NCI-H460 (cell line): ENCODE data around the gene KLK14. TPM values are rescaled to one million over a fixed set of nuclear protein-coding genes. Genes with fewer than 3 reads are reported as not detected.

ENCODE experiments used
- DNase-seq: peaks from one replicate; pipeline ENCODE4 v3.0.0-alpha.2; 2016; ENCODE audit warnings: low read depth; ENCODE audit errors: extremely low read depth
- polyA plus RNA-seq: library from polyadenylated mRNA; depleted of rRNA; stranded (reverse); fragments of >200 nt; gene quantifications from 2 replicates; pipeline ENCODE4 v1.2.3, GENCODE V29; 2014; cell fraction: nucleus; rRNA removed
- total RNA-seq: library from RNA; depleted of rRNA; stranded (reverse); fragments of >200 nt; shearing (Covaris generic); gene quantifications from 2 replicates; pipeline ENCODE4 v1.2.3, GENCODE V29; 2014; rRNA removed

KLK14 gene, protein sequence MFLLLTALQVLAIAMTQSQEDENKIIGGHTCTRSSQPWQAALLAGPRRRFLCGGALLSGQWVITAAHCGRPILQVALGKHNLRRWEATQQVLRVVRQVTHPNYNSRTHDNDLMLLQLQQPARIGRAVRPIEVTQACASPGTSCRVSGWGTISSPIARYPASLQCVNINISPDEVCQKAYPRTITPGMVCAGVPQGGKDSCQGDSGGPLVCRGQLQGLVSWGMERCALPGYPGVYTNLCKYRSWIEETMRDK
- total RNA-seq = not detected in 2 replicates
- not detected in 2 replicates for polyA plus RNA-seq

DNA sequence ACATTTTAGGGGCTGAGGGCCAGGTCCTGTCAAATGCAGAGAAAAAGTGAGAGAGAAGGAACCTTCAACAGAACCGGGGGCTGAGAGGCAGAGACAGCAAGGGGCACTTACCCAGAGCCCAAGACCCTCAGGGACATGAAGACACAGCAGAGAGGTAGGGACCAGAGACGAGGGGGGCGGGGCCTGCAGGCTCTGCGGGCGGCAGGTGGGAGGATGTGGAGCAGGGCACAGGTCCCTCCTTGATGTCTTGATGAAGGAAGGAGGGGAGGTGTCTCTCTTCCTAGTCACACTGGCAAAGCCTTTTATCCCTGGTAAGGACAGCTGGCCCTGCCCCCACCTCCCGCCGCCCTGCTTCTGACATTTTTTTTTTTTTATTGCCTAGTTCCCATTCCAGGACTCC is at the start of gene KLK14:
Gene KLK14, minus strand, starts transcription at position 277 of the 400 bp plus-strand sequence. Its CDS starts 273 bp downstream, at position 4.
- no peak for DNase-seq

DNA sequence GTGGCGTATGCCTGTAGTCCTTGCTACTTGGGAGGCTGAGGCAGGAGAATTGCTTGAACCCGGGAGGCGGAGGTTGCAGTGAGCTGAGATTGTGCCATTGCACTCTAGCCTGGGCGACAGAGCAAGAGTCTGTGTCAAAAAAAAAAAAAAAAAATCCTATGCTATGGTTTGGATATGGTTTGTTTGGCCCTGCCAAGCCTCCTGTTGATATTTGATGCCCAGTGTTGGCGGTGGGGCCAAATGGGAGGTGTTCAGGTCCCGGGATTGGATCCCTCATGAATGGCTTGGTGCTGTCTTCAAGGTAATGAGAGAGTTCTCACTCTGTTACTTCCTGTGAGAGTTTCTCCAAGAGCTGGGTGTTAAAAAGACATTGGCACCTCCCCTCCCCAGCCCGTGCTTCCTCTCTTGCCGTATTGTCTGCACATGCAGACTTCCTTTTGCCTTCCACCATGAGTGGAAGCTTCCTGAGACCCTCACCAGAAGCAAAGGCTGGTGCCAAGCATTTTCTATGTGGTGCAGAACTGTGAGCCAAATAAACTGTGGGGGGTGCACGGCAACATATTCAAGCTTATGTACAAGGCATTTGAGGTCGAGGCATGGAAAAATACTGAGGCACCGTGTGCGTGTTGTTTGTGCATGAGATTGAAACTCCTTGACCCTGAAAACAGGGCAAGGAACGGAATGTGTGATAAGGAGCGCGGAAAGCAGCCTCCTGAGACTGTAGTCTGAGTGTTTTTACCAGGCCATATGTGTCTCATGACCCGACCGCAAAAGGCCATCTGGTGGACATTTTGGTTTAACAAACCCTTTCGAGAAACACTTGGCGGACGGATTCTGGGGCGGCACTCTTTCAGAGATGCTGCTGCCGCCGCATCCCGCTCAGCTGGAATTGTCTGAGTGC is 49.3 kb upstream of the KLK14 start:
- no peak for DNase-seq

DNA sequence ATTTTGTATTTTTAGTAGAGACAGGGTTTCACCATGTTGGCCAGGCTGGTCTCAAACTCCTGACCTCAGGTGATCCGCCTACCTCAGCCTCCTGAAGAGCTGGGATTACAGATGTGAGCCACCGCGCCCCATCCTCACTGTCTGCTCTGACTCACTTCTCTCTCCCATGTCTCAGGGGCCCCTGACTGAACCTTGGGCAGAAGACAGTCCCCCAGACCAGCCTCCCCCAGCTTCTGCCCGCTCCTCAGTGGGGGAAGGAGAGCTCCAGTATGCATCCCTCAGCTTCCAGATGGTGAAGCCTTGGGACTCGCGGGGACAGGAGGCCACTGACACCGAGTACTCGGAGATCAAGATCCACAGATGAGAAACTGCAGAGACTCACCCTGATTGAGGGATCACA is 47.0 kb upstream of the KLK14 start:
- no peak for DNase-seq

DNA sequence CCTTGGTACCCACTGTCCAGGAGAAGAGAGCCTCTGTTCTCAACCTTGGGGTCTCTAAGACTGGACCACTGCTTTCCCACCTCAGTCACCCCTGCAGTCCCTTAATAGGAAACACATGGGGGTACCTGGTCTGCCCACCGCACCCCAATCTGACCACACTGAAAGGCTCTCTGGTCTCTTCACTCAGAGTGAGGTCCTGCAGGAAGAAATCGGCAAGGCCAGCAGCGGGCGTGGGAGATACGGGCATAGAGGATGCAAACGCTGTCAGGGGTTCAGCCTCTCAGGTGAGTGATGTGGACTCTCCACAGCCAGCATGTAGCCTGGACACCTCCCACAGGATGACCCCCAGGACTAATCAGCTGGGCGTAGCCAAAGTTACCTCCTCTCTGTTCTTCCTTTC is 45.5 kb upstream of the KLK14 start:
- no peak for DNase-seq

DNA sequence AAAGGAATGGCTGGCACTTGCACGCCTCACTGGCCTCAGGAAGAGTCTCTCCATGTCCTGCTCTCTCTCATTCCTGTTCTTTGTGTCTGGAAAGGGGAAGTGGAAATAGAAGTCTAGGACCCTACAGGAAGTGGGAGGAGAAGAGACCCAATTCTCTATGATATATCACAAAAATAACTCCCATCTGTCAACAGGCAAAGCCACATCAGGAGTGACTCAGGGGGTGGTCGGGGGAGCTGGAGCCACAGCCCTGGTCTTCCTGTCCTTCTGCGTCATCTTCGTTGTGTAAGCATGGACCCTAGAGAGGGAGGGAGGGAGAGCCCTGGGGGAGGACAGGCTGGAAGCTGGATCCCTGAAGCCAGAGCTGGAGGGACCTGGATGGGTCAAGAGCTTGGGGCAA is 45.1 kb upstream of the KLK14 start:
- DNase-seq = no peak

DNA sequence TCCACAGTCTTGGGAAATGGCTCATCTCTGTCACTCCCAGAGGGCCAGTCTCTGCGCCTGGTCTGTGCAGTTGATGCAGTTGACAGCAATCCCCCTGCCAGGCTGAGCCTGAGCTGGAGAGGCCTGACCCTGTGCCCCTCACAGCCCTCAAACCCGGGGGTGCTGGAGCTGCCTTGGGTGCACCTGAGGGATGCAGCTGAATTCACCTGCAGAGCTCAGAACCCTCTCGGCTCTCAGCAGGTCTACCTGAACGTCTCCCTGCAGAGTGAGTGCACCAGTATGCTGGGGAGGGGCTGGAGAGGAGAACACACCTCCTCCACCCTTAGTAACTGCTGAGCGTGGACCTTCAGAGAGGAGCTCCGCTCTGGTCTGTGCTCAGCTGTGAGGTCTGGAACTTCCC is 44.3 kb upstream of the KLK14 start:
- no peak for DNase-seq

DNA sequence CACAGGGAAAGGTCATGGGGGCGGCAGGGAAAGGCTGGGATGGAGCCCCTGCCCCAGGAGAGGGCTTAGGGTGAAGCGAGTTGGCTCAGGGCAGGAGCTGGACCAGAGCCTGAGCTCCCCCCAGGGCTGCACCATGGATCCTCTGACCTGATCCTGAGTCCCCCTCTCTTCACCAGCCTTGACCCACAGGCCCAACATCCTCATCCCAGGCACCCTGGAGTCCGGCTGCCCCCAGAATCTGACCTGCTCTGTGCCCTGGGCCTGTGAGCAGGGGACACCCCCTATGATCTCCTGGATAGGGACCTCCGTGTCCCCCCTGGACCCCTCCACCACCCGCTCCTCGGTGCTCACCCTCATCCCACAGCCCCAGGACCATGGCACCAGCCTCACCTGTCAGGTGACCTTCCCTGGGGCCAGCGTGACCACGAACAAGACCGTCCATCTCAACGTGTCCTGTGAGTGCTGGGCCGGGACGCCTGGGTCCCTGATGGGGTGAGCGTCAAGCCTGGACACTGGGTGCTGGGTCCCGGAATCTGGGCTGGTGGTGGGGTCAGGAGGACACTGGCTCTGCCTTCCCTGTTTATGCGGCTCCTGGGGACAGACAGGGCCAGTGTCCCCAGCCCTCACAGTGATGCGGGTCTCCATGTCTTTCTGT is 42.9 kb upstream of the KLK14 start:
- no peak for DNase-seq

DNA sequence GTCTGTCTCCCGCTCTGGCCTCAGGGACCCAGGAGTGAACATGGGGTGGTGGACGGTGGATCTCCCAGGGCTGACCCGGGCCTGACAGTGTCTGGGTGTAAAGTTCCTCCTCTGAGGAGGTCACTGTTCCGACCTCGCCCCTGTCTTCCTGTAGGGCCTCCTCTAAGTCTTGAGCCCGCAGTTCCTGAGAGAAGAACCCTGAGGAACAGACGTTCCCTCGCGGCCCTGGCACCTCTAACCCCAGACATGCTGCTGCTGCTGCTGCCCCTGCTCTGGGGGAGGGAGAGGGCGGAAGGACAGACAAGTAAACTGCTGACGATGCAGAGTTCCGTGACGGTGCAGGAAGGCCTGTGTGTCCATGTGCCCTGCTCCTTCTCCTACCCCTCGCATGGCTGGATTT is 42.0 kb upstream of the KLK14 start, which contains the start of gene SIGLEC9:
Gene SIGLEC9, plus strand, starts transcription at position 178 of the 400 bp plus-strand sequence. Its CDS starts 69 bp downstream, at position 247.
- no peak for DNase-seq

DNA sequence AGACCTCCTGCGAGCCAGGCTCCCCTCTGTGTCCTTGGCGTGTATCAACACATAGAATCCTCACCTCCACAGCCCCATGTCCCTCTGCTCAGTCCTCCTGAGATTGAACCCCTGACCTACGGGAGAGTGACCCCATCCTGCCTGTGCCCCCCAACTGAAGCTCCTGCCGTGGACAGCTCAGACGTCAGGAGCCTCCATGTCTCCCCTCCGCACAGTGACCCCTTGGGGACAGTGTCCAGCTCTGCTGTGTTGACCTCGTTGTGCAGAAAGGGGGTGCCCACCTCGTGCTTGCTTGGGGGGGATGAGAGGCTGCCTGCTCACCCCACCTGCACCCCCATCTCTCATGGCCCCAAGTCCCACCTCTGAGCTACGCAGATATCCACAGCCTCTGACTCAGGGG is 41.5 kb upstream of the KLK14 start:
- no peak for DNase-seq

DNA sequence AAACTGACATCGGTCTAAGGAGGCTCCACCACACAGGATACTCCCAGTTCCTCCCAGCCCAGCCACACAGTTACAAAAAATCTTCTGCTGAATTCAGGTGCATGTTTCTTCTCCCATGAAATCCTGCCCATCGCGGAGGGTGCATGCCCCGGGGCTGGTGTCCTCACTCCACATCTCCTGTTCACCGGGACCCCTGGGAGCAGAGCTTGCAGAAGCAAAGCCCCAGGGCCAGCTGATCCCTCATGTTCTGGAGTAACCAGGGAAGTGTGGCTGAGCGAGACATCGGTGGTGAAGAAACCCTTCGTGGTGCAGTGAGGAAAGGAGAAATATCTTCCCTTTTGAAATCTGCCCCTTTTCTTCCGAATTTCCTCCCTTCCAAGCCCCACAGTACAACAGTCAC is 41.1 kb upstream of the KLK14 start:
- DNase-seq = no peak

DNA sequence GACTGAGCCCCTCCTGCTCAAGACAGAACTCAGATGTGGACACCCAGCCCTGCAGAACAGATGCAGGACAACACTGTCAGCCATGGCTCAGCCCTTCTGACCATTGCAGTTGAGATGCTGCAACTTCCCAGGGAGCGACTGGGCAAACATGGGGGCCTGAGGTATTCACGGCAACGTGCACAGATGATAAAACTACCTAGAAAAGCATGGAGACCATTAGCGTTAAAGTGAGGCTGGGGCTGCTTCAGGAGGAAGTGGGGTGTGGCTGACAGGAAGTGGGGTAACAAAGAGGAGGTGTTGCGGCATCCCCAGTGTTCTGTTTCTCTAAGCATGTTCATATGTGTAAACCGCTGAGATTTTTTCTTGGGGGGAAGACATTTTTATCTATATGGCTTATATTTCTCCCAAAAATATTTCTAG is 40.7 kb upstream of the KLK14 start:
- DNase-seq = no peak

DNA sequence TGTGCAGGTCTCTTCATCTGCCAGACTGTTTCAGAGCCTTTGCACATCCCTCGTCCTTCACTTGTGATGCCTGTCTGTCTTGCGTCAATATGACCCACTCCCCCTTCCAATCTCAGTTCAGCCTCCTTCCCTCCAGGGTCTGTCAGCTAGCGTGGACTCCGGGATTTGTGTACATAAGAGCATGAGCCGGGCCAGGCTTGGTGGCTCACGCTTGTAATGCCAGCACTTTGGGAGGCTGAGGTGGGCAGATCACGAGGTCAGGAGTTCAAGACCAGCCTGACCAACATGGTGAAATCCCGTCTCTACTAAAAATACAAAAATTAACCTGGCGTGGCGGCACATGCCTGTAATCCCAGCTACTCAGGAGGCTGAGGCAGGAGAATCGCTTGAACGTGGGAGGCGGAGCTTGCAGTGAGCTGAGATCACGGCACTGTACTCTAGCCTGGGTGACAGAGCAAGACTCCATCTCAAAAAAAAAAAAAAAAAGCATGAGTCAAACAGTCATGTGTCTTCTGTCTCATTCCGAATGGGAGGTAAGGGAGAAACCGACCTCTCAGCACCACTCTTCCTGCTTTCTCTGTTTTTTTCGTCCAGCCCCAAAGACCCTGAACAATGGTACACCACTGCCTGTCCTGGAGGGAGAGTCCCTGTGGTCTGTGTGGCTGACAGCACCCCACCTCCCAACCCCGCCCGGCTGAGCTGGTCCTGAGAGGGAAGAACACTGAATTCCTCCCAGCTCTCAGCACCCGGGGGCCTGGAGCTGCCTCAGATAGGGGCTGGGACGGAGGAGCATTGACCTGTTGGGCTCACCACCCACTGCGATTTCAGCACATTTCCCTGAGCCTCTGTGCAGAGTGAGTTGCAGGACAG is 39.7 kb upstream of the KLK14 start:
- DNase-seq = no peak

DNA sequence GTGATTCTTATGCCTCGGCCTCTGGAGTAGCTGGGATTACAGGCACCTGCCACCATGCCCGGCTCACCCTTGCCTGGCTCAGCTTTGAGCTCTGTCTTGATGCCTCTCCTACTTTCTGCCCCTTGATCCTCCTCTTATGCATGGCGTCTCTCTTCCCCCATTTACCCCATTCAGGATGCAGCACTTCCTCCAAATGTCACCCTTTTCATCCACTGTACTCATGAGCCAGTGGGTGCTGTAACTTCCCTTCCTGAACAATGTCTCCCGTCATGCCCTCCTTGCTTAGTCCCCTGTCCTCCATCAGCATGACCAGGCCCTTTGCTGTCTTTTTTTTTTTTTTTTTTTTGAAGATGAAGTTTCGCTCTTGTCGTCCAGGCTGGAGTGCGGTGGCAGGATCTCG is 38.6 kb upstream of the KLK14 start:
- DNase-seq = no peak

DNA sequence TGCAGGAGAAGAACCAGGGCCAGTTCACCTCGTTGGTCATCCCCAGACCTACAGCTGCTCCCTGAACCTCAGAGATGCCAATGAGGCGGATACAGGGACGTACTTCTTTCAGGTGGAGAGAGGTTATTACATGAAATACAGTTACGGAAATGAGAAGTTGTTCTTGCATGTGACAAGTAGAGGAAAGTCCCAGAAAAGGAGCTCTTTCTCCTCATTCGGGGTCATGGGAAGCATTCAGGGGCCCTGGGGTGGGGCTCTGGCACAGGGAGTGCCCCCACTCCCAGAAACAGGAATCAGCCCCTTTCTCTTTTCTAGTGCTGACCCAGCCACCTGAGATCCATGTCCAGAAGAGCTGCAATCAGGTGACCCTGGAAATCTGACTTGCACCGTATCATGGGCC is 37.5 kb upstream of the KLK14 start:
- no peak for DNase-seq

DNA sequence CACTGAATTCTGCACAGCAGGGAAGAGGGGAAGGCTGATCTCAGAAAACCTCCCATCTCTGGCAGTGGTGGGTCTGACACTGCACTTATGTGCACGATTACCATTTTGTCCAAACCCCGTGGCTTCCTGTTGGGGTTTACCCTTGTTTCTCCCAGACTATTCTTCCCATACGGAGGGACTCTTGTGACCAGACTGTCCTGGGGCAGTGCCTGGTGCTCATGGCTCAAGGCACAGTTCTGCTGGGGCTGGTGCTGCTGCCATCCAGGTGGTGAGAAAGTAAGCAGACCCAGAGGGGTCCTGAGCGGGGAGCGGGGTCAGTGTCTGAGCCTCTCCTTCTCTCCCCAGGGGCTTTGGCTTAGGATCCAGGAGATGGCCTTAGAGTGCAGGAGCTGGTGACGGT is 36.9 kb upstream of the KLK14 start:
- DNase-seq = no peak

DNA sequence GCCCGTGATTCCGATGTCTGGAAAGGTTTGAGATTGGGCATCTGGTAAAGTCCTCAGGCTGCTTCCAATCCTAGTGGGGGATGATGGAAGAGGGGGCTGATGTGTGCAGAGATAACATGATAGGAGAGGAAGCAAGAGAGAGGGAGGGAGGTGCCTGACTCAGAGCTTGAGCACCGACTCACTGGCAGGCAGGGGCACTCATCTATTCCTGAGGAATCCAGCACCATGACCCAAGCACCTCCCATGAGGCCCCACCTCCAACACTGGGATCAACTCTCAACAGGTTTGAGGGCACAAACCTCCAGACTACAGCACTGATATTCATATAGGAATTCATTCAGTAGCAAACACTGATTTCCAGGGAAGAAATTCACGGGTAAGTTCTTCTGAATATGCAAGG is 36.4 kb upstream of the KLK14 start:
- DNase-seq = no peak

DNA sequence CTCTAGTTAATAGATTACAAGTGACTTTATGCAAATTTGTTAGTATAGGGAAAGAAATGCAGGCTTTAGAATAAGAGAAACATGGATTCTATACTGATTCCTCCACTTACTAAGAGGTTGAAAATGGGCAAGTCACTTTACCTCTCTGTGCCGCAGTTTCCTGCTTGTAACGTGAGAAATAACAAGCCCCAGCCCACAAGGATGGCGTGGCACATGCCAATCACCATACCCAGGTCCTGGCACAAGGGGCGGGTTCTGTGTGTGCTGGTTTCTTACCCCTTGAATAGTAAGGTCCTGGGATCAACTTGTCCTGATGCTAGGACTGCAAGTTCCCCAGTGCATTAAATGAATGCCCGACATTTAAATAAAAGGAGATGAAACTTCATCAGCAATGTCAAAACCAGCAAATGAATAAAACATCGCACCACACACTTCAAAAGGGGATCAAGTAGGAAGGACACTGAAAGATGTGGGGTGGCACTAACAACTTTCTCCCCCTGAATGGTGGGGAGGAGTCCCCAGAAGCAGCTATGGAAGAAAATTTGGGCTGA is 34.1 kb upstream of the KLK14 start:
- DNase-seq = no peak

DNA sequence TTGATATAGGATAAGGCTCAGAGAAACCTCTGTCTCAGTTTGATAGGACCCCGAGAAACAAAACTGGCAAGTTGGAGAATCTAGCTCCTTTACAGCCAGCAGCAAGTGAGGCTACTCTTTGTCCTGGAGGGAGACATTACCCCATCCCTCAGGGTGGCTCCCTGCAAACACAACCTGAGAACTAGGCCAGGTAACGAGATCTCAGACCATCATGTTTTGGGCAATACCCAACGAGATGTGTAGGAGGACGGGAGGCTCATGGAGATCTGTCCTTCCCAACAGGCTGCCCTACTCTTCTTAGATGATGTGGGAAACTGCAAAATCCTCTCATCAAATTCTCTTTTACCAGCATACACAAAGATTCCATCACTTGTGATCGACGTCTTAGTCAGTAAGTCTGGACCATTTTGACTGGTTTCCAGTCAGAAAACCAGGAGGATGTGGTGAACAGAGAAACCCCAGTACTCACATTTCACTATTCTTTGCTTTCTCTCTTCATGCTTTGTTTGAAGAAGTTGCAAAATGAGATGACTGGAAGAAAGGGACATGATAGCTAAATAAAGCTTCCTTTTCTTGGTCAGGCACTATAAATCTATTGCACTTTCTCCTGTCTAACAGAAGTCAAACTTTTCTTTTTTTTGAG is 31.5 kb upstream of the KLK14 start:
- no peak for DNase-seq

DNA sequence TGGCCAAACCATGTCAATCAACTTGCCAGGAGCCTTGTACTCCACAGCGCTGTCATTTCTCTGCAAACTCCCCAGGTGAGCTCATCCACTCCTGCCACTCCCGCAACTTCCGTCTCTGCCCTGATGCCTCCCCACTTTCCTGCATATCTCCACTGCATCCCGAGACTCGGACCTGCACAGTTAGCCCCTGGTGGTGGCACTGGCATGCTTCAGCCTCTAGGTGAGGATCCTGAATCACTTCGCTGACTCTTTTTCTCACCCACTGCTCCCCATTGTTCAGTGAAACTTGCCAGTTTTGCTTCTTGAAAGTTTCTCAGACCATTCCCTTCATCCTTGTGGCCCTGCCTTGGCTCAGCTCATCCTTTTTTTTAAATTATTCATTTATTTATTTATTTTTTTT is 28.9 kb upstream of the KLK14 start:
- DNase-seq = no peak

DNA sequence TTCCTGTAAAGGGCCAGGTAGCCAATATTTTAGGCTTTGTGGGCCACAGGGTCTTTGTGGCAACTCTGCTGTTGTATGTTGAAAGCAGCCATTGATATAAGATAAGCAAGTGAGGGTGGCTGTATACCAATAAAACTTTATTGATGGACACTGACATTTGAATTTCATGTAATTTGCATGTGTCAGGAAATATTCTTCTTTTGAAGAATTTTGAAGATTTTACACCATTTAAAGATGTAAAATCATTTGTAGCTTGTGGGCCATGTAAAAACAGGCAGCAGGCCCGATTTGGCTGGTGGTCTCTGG is 27.9 kb upstream of the KLK14 start:
- DNase-seq = no peak
